GM18909 (cell line): ENCODE data around the gene CNST.
"Not testable (repeated sequence)": the region's sequence is repeated elsewhere in the genome, so short reads cannot be mapped to it uniquely, and the experiment has no call there.

ENCODE experiments used
- ATAC-seq: cut with Tn5 transposase; IDR thresholded peaks from one replicate; pipeline ENCODE4 v1.9.1; 2021; ENCODE audit warnings: mild to moderate bottlenecking; ENCODE audit not compliant: unreplicated experiment, poor library complexity

CNST gene

DNA sequence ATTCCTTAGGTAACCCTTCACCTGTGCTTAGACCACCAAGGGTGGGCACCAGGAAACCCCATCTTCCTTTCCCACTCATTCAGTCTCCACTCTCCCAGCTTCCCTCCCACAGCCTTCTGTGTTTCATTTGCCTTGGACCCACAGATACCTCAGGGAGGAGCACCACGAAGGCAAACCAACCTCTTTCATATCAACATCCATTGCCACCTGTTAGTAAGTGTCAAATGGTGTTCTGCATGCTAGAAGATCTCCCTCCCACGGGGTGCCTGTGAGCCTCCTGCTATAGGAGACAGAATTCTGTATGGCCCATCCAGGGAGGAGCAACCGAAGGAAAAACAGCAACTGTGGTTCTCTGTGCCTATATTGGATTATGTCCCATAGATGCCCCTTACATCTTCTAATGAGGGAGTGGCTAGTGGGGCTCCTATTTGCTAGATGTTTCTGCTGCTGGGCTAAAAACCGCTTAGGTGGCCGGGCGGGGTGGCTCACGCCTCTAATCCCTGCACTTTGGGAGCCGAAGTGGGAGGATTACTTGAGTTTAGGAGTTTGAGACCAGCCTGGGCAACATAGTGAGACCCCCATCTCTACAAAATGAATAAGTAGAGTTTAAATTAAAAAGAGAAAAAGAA is 132.3 kb downstream of the CNST start:
- no peak for ATAC-seq

DNA sequence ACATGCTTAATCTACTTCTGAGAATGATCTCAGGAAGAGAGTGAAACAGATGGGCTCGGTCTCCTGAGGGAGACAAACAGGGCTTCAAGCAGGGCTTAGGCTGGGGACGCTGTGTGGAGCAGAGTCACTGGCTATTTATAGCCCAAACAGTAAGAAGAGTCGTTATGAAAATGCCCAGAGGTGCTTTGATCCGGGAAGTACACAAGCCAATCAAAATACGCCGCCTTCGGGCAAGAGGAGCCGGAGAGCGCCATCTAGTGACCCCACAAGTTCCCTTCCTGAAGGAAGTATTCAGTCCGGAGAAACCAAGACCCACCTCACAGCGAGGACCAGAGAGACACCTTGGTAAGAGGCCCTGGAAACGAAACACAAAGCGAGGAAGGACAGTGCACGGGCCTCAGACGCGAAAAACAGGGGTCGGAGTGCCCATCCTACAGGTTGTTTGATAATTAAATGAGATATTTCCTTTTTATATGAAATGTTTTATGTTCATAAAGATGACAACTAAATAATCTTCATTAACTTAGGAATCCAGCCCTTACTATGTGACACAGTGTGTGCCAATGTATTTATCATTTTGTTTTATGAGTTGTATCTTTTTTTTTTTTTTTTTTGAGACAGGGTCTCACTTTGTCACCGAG is 133.0 kb downstream of the CNST start:
- peak; percentile 96 for ATAC-seq

DNA sequence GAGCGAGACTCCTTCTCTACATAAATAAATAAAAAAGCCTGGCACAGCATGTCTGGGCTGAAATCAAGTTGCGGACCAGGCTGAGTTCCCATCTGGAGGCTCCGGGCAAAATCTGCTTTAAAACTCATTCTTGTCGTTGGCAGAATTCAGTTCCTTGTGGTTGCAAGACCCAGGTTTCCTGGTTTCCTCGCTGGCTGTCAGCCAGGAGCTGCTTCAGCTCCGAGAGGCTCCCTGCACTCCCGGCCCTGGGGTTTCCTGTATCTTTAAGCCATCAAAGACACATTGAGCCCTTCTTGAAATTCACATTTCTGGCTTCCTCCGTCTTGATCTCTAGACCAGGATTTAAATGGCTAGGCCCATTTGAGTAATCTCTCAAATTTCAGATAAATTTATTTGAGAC is 137.3 kb downstream of the CNST start:
- ATAC-seq = no peak

DNA sequence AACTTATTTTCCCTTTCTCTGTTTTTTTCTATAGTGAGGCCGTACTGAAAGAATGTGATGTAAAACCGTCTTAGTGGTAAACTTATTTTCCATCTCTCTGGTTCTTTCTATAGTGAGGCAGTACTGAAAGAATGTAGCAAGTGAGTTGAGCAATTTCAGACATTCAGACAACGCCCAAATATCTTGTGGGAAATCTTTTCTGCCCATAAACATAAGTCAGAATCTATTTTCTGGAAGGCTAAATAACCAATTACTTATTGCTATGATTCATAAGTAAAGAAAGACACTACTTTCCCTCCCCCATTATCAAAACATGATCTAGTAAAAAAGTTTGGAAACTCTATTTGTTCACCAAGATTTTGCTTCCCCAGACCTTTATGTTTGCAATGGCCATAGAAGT is 139.1 kb downstream of the CNST start:
- ATAC-seq = no peak

DNA sequence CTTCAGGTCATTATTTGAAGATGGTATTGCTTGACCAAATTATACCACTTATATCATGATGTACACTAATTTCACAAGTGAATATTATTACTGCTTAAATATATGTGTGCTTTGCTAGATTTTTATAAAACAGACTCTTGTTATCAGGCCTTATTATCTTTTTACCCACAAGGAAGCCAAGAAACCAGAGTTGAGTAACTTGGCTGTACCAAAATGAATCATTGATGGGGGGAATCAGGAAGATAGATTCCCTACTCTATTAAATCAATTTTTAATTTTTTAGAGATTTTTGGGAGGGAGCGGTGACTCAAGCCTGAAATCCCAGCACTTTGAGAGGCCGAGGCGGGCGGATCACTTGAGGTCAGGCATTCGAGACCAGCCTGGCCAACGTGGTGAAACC is 141.9 kb downstream of the CNST start:
- no peak for ATAC-seq

DNA sequence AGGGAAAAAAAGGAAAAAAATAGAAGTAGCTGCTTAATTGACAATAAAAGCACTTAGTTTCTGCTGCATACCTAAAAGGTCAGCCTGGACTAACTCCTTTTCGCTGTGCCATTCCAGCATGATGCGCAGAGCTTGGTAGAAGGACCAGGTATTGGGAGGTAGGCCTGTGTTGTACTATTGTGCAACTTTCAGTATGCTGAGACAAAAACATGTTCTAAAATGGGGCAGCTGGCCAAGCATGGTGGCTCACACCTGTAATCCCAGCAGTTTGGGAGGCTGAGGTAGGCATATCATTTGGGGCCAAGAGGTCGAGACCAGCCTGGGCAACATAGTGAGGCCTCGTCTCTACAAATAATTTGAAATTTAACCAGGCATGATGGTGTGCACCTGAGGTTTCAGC is 142.9 kb downstream of the CNST start:
- no peak for ATAC-seq

DNA sequence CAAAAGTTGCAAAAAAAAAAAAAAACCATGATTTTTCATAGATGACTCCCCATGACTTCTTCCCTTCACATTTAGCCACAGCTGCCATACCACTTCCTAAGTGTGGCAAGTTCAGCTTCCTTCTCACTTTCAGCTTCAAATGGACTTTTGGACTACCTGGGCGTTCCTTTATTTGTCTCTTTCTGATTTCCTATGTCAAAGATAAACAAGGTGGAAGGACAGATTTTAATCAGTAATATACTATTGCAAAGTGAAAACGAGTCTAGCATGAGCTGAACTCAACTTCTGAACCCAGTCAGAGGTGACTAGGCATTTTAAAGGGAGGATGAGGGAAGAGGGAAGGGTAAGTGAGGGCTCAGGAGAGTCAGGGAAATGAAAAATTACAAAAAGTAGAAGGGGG is 143.6 kb downstream of the CNST start:
- ATAC-seq = no peak

DNA sequence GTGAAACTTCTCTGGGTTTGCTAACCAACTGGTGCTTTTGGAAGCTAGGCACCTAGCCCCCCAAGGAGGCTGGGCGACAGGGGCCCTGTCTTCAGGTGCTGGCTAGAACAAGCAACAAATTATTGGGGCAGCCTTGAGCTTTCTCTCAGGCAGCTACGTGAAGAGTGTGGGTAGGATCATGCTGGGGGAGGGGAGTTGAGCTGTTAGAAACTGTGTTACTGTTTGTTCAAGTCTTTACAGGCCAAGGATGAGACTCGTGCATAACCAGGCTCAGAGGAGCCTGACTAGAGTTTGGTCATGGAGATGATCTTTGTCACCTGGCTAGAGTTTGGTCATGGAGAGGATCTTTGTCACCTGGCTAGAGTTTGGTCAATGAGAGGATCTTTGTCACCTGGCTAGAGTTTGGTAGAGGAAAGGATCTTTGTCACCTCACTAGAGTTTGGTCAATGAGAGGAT is 145.3 kb downstream of the CNST start:
- no peak for ATAC-seq

DNA sequence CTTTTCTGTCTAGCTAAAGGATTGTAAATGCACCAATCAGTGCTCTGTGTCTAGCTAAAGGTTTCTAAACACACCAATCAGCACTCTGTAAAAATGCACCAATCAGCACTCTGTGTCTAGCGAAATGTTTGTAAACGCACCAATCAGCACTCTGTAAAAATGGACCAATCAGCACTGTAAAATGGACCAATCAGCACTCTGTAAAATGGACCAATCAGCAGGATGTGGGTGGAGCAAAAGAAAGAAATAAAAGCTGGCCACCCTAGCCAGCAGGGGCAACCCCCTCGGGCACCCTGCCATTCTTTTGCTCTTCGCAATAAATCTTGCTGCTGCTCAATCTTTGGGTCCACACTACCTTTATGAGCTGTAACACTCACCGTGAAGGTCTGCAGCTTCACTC is 146.2 kb downstream of the CNST start:
- ATAC-seq = not testable (repeated sequence)
